Body of pancreas (tissue), 4 donors: ENCODE data around the gene ABHD3. TPM values are rescaled to one million over a fixed set of nuclear protein-coding genes. Genes with fewer than 3 reads are reported as not detected.
"Not testable (repeated sequence)": the region's sequence is repeated elsewhere in the genome, so short reads cannot be mapped to it uniquely, and the experiment has no call there.

Experiments
- ATAC-seq: fragments of 150-250 bp; one replicate; pipeline ENCODE4 v1.9.1; 2016
- DNase-seq, 4 donors: peaks; one replicate each; pipeline ENCODE4 v3.0.0-alpha.2; 2019
- H3K27ac ChIP-seq, 4 donors: fragments of 200-600 bp; sonication (generic); 1 replicate in 3 of 4; 2 replicates in 1 of 4; pipeline versions ENCODE4 v1.5.1 to v1.6.1; 2016 to 2019; ENCODE audit warnings: mild to moderate bottlenecking in 1 of 4, mixed read lengths in 1 of 4, moderate library complexity in 1 of 4
- H3K27me3 ChIP-seq, 2 donors: fragments of 200-600 bp; sonication (generic); one replicate each; pipeline ENCODE4 v1.6.0; 2016; ENCODE audit warnings: mild to moderate bottlenecking in 1 of 2
- H3K36me3 ChIP-seq, 2 donors: fragments of 200-600 bp; sonication (generic); replicated peaks in 1 of 2; 2 replicates each; pipeline ENCODE4 v1.5.1; 2016; ENCODE audit warnings: low read depth in 2 of 2; ENCODE audit not compliant: insufficient read depth in 1 of 2
- H3K4me1 ChIP-seq: fragments of 200-600 bp; sonication (generic); one replicate; pipeline ENCODE4 v1.6.0; 2016
- H3K4me3 ChIP-seq, 2 donors: fragments of 200-600 bp; sonication (generic); 1 replicate in 1 of 2; 2 replicates in 1 of 2; pipeline ENCODE4 v1.5.1; 2016 to 2019
- H3K9me3 ChIP-seq, 3 donors: fragments of 200-600 bp; sonication (generic); 1 replicate in 2 of 3; 2 replicates in 1 of 3; pipeline ENCODE4 v1.5.1; 2016
- POLR2A ChIP-seq, 3 donors: fragments of 450-650 bp; IDR thresholded peaks; one replicate each; pipeline ENCODE4 v1.6.1; 2016; ENCODE audit warnings: antibody characterized with exemption in 3 of 3, mild to moderate bottlenecking in 2 of 3
- WGBS, 2 donors: methylation state at CpG; one replicate each; pipeline ENCODE4 v1.1.5; 2017; 5-methylcytosine and 5-hydroxymethylcytosine counted together
- intact Hi-C: fragments of 100-400 bp; cut with DNase I; formaldehyde crosslinking; loops from one replicate; pipeline ENCODE4 v1.15.1; 2023
- total RNA-seq, 2 donors: library from RNA; depleted of rRNA; stranded (reverse); fragments of >200 nt; gene quantifications; one replicate each; pipeline ENCODE4 v1.1.0, GENCODE V29; 2016
- TF ChIP-seq, protein P1 (sequence below), 7 experiments: fragments of 450-650 bp in 4 of 7; fragments of 200-600 bp in 3 of 7; sonication (generic) in 3 of 7; IDR thresholded peaks; one replicate each; pipeline ENCODE4 v1.5.1; 2016 to 2019; ENCODE audit warnings: antibody characterized with exemption in 7 of 7

ABHD3 gene
- total RNA-seq, 2 donors from 2014 or later: 1.6 to 19.2 TPM

DNA sequence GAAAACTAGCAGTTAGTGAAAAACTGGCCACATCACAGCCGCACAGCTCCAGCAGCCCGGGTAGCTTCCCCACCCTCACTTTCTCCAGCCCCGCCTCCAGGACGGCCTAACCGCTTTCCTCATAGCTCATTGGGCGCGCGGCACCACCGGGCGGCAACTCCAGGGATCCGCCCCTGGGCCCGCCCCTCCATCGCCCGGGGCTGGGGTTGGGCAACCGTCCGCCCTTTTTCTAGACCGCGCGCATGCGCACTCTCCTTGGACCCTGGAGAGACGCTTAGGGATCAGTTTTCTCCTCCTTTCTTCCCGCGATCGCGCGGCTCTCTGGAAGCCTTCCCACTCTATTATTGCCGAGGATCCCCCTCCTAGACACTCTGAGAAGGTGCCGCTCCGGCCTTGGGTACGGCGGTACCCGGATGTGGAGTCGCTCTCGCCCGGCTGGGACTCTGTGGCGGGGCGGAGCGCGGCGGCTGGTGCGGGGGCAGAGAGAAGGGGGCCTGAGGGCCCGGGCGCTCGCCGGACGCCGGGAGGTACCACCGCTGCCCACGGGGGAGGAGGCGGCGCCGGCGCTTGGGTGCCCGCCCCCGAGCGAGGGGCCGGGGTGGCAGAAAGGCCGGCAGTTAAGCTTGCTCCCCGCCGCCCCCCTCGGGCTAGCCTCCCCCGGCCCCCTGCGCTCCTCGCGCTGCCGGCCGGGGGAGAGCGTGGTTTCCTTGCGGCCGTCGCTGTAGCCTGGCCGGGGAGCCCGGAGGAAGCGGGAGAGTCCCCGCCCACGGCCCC is 36.2 kb upstream of the ABHD3 start, which contains the start of gene MIB1:
Gene MIB1, plus strand, starts transcription at position 255 of the 774 bp plus-strand sequence. CDS start 792 bp downstream, outside the sequence.
- H3K9me3 ChIP-seq: no peaks in the 10 kb centered on the region
- H3K27ac ChIP-seq: peak within 1 kb of the TSS; percentile 91 to 98 (median 96)
- TF ChIP-seq POLR2A (IDR thresholded peaks at IDR 0.05): peak; percentile 64 to 86 (median 85)
- TF ChIP-seq, protein P1, sequence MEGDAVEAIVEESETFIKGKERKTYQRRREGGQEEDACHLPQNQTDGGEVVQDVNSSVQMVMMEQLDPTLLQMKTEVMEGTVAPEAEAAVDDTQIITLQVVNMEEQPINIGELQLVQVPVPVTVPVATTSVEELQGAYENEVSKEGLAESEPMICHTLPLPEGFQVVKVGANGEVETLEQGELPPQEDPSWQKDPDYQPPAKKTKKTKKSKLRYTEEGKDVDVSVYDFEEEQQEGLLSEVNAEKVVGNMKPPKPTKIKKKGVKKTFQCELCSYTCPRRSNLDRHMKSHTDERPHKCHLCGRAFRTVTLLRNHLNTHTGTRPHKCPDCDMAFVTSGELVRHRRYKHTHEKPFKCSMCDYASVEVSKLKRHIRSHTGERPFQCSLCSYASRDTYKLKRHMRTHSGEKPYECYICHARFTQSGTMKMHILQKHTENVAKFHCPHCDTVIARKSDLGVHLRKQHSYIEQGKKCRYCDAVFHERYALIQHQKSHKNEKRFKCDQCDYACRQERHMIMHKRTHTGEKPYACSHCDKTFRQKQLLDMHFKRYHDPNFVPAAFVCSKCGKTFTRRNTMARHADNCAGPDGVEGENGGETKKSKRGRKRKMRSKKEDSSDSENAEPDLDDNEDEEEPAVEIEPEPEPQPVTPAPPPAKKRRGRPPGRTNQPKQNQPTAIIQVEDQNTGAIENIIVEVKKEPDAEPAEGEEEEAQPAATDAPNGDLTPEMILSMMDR (IDR thresholded peaks at IDR 0.05): peak in 2 of 7 experiments; percentile 6 to 7
- peak; percentile 98 to 99 (median 99) for DNase-seq
- intact Hi-C loops: no loop called here
- H3K27me3 ChIP-seq: no peaks in the 10 kb centered on the region
- H3K4me3 ChIP-seq: peak within 1 kb of the TSS; percentile 64 to 71
- H3K4me1 ChIP-seq: peaks cover 20% of the 10 kb centered on the region
- peak; percentile 98 for ATAC-seq
- no peaks in the 10 kb centered on the region for H3K36me3 ChIP-seq
- 0% methylated on average over 10 to 71 of the region's 76 CpGs for WGBS, 2 donors

DNA sequence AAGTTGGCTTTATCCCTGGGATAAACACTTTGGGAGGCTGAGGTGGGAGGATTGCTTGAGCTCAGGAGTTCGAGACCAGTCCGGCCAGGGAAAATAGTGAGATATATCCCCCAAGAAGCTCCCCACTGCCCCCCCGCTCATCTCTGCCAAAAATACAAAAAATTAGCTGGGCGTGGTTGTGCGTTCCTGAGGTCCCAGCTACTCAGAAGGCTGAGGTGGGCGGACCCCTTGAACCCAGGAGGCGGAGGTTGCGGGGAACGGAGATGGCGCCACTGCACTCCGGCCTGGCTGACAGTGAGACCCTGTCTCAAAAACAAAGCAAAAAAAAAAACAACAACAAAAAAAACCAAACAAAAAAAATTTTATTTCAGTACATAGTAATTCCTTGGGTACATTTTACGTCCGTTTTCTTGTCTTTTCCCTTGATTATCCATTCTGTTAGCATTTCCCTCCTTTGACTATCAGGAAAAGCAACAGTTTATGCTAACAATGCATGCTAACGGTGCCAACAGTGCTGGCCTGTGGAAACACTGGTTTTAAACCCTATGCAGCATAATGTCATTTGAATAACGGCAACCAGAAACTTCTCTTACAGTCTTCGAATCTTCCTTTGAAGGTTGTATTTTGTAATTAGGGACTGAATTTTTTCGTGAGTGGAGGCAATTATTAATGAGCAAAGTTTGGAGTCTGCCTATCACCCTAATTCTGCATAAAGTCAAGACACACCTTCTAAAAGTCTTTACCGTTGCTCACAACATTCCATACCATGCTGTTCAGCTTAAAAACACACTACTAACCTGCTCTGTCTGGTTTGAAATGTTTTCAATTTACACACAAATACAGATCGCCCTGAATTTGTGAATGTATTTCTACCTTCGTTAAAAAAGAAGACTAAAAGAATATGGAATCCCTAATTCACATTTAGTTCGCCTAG is 35.3 kb upstream of the ABHD3 start:
- Histone ChIP-seq H3K27ac (peak overlapping the region in 3 of 4 donors; percentile 95 to 98 (median 97)), H3K9me3 (no peaks in the 10 kb centered on the region), H3K4me3 (no peak overlapping the region), H3K36me3 (no peaks in the 10 kb centered on the region), H3K4me1 (peaks cover 19% of the 10 kb centered on the region), H3K27me3 (no peaks in the 10 kb centered on the region)
- WGBS, 2 donors: 31 to 35% methylated on average over 21 of the region's 21 CpGs
- no peak for TF ChIP-seq POLR2A (IDR thresholded peaks at IDR 0.05)
- TF ChIP-seq, protein P1 (IDR thresholded peaks at IDR 0.05): no peak
- DNase-seq (peak in 2 of 4 donors; percentile 18), ATAC-seq (peak; percentile 6)
- intact Hi-C loops: no loop called here

DNA sequence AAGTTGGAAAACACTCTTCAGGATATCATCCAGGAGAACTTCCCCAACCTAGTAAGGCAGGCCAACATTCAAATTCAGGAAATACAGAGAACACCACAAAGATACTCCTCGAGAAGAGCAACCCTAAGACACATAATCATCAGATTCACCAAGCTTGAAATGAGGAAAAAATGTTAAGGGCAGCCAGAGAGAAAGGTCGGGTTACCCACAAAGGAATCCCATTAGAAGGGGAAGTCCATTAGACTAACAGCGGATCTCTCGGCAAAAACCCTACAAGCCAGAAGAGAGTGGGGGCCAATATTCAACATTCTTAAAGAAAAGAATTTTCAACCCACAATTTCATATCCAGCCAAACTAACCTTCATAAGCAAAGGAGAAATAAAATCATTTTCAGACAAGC is 32.4 kb upstream of the ABHD3 start:
- ATAC-seq, H3K4me3 ChIP-seq, H3K36me3 ChIP-seq, H3K4me1 ChIP-seq, DNase-seq, intact Hi-C loops, H3K27ac ChIP-seq, H3K9me3 ChIP-seq, H3K27me3 ChIP-seq: not testable (repeated sequence)
- WGBS, 2 donors: 91 to 95% methylated on average over 4 of the region's 4 CpGs

DNA sequence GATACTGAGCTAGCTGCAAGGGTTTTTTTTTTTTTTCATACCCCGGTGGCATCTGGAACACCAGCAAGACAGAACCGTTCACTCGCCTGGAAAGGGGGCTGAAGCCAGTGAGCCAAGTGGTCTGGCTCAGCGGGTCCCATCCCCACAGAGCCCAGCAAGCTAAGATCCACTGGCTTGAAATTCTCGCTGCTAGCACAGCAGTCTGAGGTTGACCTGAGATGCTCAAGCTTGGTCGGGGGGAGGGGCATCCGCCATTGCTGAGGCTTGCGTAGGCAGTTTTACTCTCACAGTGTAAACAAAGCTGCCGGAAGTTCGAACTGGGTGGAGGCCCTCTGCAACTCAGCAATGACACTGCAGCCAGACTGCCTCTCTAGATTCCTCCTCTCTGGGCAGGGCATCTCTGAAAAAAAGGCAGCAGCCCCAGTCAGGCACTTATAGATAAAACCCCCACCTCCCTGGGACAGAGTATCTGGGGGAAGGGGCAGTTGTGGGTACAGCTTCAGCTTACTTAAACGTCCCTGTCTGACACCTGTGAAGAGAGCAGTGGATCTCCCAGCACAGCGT is 31.0 kb upstream of the ABHD3 start:
- Histone ChIP-seq H3K27ac (no peak overlapping the region), H3K27me3 (no peaks in the 10 kb centered on the region), H3K9me3 (no peaks in the 10 kb centered on the region), H3K36me3 (no peaks in the 10 kb centered on the region), H3K4me3 (no peak overlapping the region), H3K4me1 (peaks cover 6% of the 10 kb centered on the region)
- intact Hi-C loops: no loop called here
- TF ChIP-seq, protein P1 (IDR thresholded peaks at IDR 0.05): no peak
- TF ChIP-seq POLR2A (IDR thresholded peaks at IDR 0.05): no peak
- DNase-seq: peak in 3 of 4 donors; percentile 14 to 33 (median 20)
- ATAC-seq: no peak
- 64 to 91% methylated on average over 6 to 12 of the region's 12 CpGs for WGBS, 2 donors

DNA sequence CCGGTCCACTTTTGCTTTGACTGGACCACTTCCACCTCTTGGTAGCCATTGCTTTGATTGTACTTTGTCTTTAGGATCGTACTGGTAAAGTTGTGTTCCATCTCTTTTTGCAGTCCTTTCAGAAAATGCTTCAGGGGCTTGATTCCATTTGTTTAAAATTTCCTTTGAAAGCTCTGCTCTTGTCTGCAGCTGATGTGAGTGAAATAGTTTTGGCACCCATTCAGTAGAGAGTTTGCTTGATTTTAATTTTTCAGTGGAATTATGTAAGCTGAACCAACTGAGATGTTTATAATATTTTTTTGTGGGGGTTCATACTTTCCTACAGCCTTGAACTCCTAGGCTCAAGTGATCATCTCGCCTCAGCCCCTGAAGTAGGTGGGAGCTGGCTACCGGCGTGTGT is 28.4 kb upstream of the ABHD3 start:
- Histone ChIP-seq H3K9me3 (no peaks in the 10 kb centered on the region), H3K4me1 (no peaks in the 10 kb centered on the region), H3K27me3 (no peaks in the 10 kb centered on the region), H3K36me3 (no peaks in the 10 kb centered on the region), H3K4me3 (no peak overlapping the region), H3K27ac (no peak overlapping the region)
- ATAC-seq (no peak), DNase-seq (no peak)
- TF ChIP-seq, protein P1 (IDR thresholded peaks at IDR 0.05): no peak
- TF ChIP-seq POLR2A (IDR thresholded peaks at IDR 0.05): no peak
- 87 to 97% methylated on average over 5 of the region's 5 CpGs for WGBS, 2 donors
- intact Hi-C loops: no loop called here
